SK-N-SH (cell line): ENCODE measurements around the gene PYCR2. TPM values are rescaled to one million over a fixed set of nuclear protein-coding genes. Genes with fewer than 3 reads are reported as not detected.

Experiments used
- CTCF ChIA-PET: fragments of 300-600, 350-600 bp; formaldehyde crosslinking; extraction: SDS; loops from one replicate; lab custom pipeline; 2021; lab: Yijun Ruan, JAX
- POLR2A ChIA-PET: fragments of 350-600 bp; sonication (Branson Sonifier 250); formaldehyde crosslinking; extraction: SDS; loops from one replicate; lab custom pipeline; 2020; ENCODE audit warnings: antibody characterized with exemption, inconsistent platforms; lab: Yijun Ruan, JAX
- DNase-seq: peaks from one replicate; pipeline ENCODE4 v3.0.0; 2012
- H2AFZ ChIP-seq: fragments of 200-600 bp; sonication (generic); 2 replicates; pipeline ENCODE4 v1.8.1; 2016; ENCODE audit warnings: antibody characterized with exemption, mild to moderate bottlenecking, low read depth
- H3F3A ChIP-seq: fragments of 200-600 bp; sonication (generic); replicated peaks from 2 replicates; pipeline ENCODE3; 2016; ENCODE audit warnings: antibody characterized with exemption, mild to moderate bottlenecking; ENCODE audit not compliant: insufficient read depth
- H3K27ac ChIP-seq, 2 experiments: fragments of 200-500 bp in 1 of 2; fragments of 200-600 bp in 1 of 2; sonication (Bioruptor generic) in 1 of 2; sonication (generic), shearing (Covaris generic) in 1 of 2; 2 replicates each; pipeline versions ENCODE4 v1.5.1 to v1.6.1; 2014 to 2016; ENCODE audit warnings: low read depth in 2 of 2, inconsistent platforms in 1 of 2, low read length in 1 of 2, mild to moderate bottlenecking in 1 of 2, mixed read lengths in 1 of 2
- H3K27me3 ChIP-seq: fragments of 200-600 bp; sonication (generic), shearing (Covaris generic); 2 replicates; pipeline ENCODE4 v1.6.1; 2016; ENCODE audit warnings: mixed run types; ENCODE audit not compliant: insufficient read depth
- H3K36me3 ChIP-seq, 2 experiments: fragments of 200-500 bp in 1 of 2; fragments of 200-600 bp in 1 of 2; sonication (Bioruptor generic) in 1 of 2; sonication (generic) in 1 of 2; replicated peaks in 1 of 2; 2 replicates each; pipeline versions ENCODE3 to v1.5.1; 2014 to 2016; ENCODE audit warnings: low read length in 1 of 2, mild to moderate bottlenecking in 1 of 2; ENCODE audit not compliant: insufficient read depth in 2 of 2, control insufficient read depth in 1 of 2
- H3K4me1 ChIP-seq, 2 experiments: fragments of 200-500 bp in 1 of 2; fragments of 200-600 bp in 1 of 2; sonication (Bioruptor generic) in 1 of 2; sonication (generic), shearing (Covaris generic) in 1 of 2; 2 replicates each; pipeline versions ENCODE4 v1.5.1 to v1.6.1; 2014 to 2016; ENCODE audit warnings: low read depth in 1 of 2, low read length in 1 of 2, mixed run types in 1 of 2; ENCODE audit not compliant: insufficient read depth in 2 of 2, control insufficient read depth in 1 of 2
- H3K4me2 ChIP-seq: fragments of 200-600 bp; sonication (generic), shearing (Covaris generic); 2 replicates; pipeline ENCODE4 v1.6.1; 2017; ENCODE audit warnings: mixed run types
- H3K4me3 ChIP-seq, 2 experiments: fragments of 200-500 bp in 1 of 2; fragments of 200-600 bp in 1 of 2; sonication (Bioruptor generic) in 1 of 2; sonication (generic), shearing (Covaris generic) in 1 of 2; 2 replicates each; pipeline versions ENCODE4 v1.5.1 to v1.8.1; 2014 to 2016; ENCODE audit warnings: low read depth in 2 of 2, inconsistent platforms in 1 of 2, low read length in 1 of 2, mild to moderate bottlenecking in 1 of 2, mixed read lengths in 1 of 2, moderate library complexity in 1 of 2
- H3K79me2 ChIP-seq: fragments of 200-600 bp; sonication (generic); 2 replicates; pipeline ENCODE4 v1.8.1; 2017; ENCODE audit warnings: mild to moderate bottlenecking; ENCODE audit not compliant: insufficient read depth
- H3K9ac ChIP-seq: fragments of 200-600 bp; sonication (generic); 2 replicates; pipeline ENCODE4 v1.6.1; 2017; ENCODE audit warnings: mixed run types
- H3K9me2 ChIP-seq: fragments of 200-600 bp; sonication (generic); 2 replicates; pipeline ENCODE4 v1.6.1; 2017; ENCODE audit warnings: mixed run types
- H3K9me3 ChIP-seq: fragments of 200-600 bp; sonication (generic); 2 replicates; pipeline ENCODE4 v1.6.1; 2017; ENCODE audit warnings: mixed run types, mild to moderate bottlenecking, moderate library complexity
- H4K20me1 ChIP-seq: fragments of 200-600 bp; sonication (generic); 2 replicates; pipeline ENCODE4 v1.6.1; 2017; ENCODE audit warnings: mild to moderate bottlenecking, mixed run types; ENCODE audit not compliant: insufficient read depth
- CHD2 ChIP-seq: fragments of 150-350 bp; IDR thresholded peaks from 2 replicates; pipeline ENCODE4 v1.6.1; 2018; ENCODE audit warnings: low read length; ENCODE audit not compliant: partially characterized antibody
- ELF1 ChIP-seq: IDR thresholded peaks from 2 replicates; pipeline ENCODE4 v1.4.0; 2012
- EP300 ChIP-seq, 2 experiments: IDR thresholded peaks; 2 replicates each; pipeline versions ENCODE4 v1.4.0 to v1.6.1; 2012; ENCODE audit warnings: borderline replicate concordance in 1 of 2, low read depth in 1 of 2, low read length in 1 of 2
- EZH2phosphoT487 ChIP-seq: fragments of 200-600 bp; sonication (generic); IDR thresholded peaks from 2 replicates; pipeline ENCODE4 v1.6.1; 2017; ENCODE audit warnings: low read depth, mixed run types, mild to moderate bottlenecking, antibody characterized with exemption, moderate library complexity, borderline replicate concordance
- FOSL2 ChIP-seq: IDR thresholded peaks from 2 replicates; pipeline ENCODE4 v1.4.0; 2012; ENCODE audit warnings: low read depth, mild to moderate bottlenecking, moderate library complexity, borderline replicate concordance
- GATA2 ChIP-seq: sonication (generic); formaldehyde crosslinking; IDR thresholded peaks from 2 replicates; pipeline ENCODE4 v1.5.0; 2020; ENCODE audit warnings: mild to moderate bottlenecking, missing genetic modification reagents
- JUND ChIP-seq: IDR thresholded peaks from 2 replicates; pipeline ENCODE4 v1.4.0; 2012
- MAX ChIP-seq: IDR thresholded peaks from 2 replicates; pipeline ENCODE4 v1.4.0; 2012; ENCODE audit warnings: low read depth
- NRF1 ChIP-seq: IDR thresholded peaks from 2 replicates; pipeline ENCODE4 v1.6.1; 2012; ENCODE audit warnings: low read depth, mild to moderate bottlenecking, low read length
- PBX3 ChIP-seq: IDR thresholded peaks from 2 replicates; pipeline ENCODE4; 2012
- RAD21 ChIP-seq: IDR thresholded peaks from 2 replicates; pipeline ENCODE4 v1.6.1; 2012; ENCODE audit warnings: mild to moderate bottlenecking, low read length
- RFX5 ChIP-seq: IDR thresholded peaks from 2 replicates; pipeline ENCODE4 v1.6.1; 2012; ENCODE audit warnings: mild to moderate bottlenecking, improper control_type of control experiment, low read length
- RXRA ChIP-seq: IDR thresholded peaks from 2 replicates; pipeline ENCODE4 v1.4.0; 2012; ENCODE audit warnings: low read depth, mild to moderate bottlenecking, borderline replicate concordance
- SMC3 ChIP-seq: IDR thresholded peaks from 2 replicates; pipeline ENCODE4 v1.6.1; 2012; ENCODE audit warnings: low read depth, low read length, improper control_type of control experiment
- TAF1 ChIP-seq: IDR thresholded peaks from 2 replicates; pipeline ENCODE4 v1.6.1; 2012; ENCODE audit warnings: low read depth, mild to moderate bottlenecking, low read length, moderate library complexity, borderline replicate concordance
- TEAD4 ChIP-seq: IDR thresholded peaks from 2 replicates; pipeline ENCODE4 v1.4.0; 2012; ENCODE audit warnings: mild to moderate bottlenecking, borderline replicate concordance; ENCODE audit not compliant: insufficient read depth
- YY1 ChIP-seq: IDR thresholded peaks from 2 replicates; pipeline ENCODE4 v1.4.0; 2012; ENCODE audit warnings: low read depth, mild to moderate bottlenecking
- ZBTB33 ChIP-seq: IDR thresholded peaks from 2 replicates; pipeline ENCODE4 v1.4.0; 2012; ENCODE audit warnings: low read depth, borderline replicate concordance
- WGBS: methylation state at CpG from one replicate; pipeline ENCODE4 v1.1.6; 2017; ENCODE audit warnings: low lambda C conversion rate; 5-methylcytosine and 5-hydroxymethylcytosine counted together
- polyA plus RNA-seq, 3 experiments: library from polyadenylated mRNA; depleted of rRNA; stranded (reverse); fragments of >200 nt; gene quantifications; 2 replicates each; pipeline ENCODE4 v1.2.3, GENCODE V29; 2012

The PYCR2 gene
- polyA plus RNA-seq, 1 of the 3 experiments (the other 2 are of a cell fraction) = 95.3 TPM

GRCh38 chr1:225917536-225917935 is 6.5 kb downstream of the PYCR2 start:
- POLR2A ChIA-PET = no interaction called here
- no peak for DNase-seq

More at GRCh38 chr1:225917536-225917935, 6.5 kb downstream of the PYCR2 start:
- no peak overlapping the region for H3K4me3 ChIP-seq
- H2AFZ ChIP-seq = no peak overlapping the region
- H3K36me3 ChIP-seq = peaks cover 13 to 30% of the 10 kb centered on the region in 2 experiments
- TF ChIP-seq JUND (no peak), NRF1 (no peak), YY1 (no peak), RFX5 (no peak), TEAD4 (no peak), ZBTB33 (no peak), TAF1 (no peak), RAD21 (no peak), CHD2 (no peak), PBX3 (no peak), MAX (no peak), RXRA (no peak), EZH2phosphoT487 (no peak), SMC3 (no peak), EP300 (IDR thresholded peaks at IDR 0.05; ENCODE audit: borderline replicate concordance in 1 of 2, low read depth in 1 of 2, low read length in 1 of 2) (no peak), ELF1 (no peak), GATA2 (CRISPR knock-in tag) (no peak), FOSL2 (no peak)
- 97% methylated on average over 5 of the region's 5 CpGs for WGBS
- H3K27ac ChIP-seq = no peak overlapping the region
- no peaks in the 10 kb centered on the region for H3K9me2 ChIP-seq
- no peaks in the 10 kb centered on the region for H3F3A ChIP-seq
- H3K4me2 ChIP-seq = no peak overlapping the region
- H3K27me3 ChIP-seq = no peaks in the 10 kb centered on the region
- peaks cover 5% of the 10 kb centered on the region; the same call in 1 of the 2 replicates for H3K79me2 ChIP-seq
- no peaks in the 10 kb centered on the region; the same call in 1 of the 2 replicates for H4K20me1 ChIP-seq
- no peaks in the 10 kb centered on the region for H3K9me3 ChIP-seq
- CTCF ChIA-PET = interaction anchor here (0.8 to 4.2 kb wide), 4 partner anchors 140 to 457 kb away, joined by 3 to 14 read pairs (median 5); partner anchors contain the start of gene SRP9
- H3K4me1 ChIP-seq = peaks cover 24 to 60% of the 10 kb centered on the region in 2 experiments
- H3K9ac ChIP-seq = no peak overlapping the region
